HCT116 (cell line): ENCODE measurements around the gene ADCY6. TPM values are rescaled to one million over a fixed set of nuclear protein-coding genes. Genes with fewer than 3 reads are reported as not detected.

Experiments used
- ATAC-seq: fragments of 200-7000 bp; cut with Tn5 transposase; 2 replicates; pipeline ENCODE4 v1.9.1; 2020; ENCODE audit warnings: mild to moderate bottlenecking, moderate library complexity
- BruUV-seq: library from RNA; stranded (reverse); fragments of 400-500 nt; replicated peaks from 2 replicates; lab custom pipeline; 2021; lab: Mats Ljungman, UMichigan
- CTCF ChIA-PET: fragments of 300-600 bp; sonication (Branson Sonifier 250); formaldehyde crosslinking; loops from one replicate; lab custom pipeline; 2021; ENCODE audit warnings: antibody characterized with exemption; lab: Charles Lee
- POLR2A ChIA-PET: fragments of 300-600, 350-600 bp; sonication (Branson Sonifier 250); formaldehyde crosslinking; loops from one replicate; lab custom pipeline; 2021; ENCODE audit warnings: antibody characterized with exemption; lab: Charles Lee
- RAD21 ChIA-PET, 2 experiments: fragments of 300-600 bp; sonication (Branson Sonifier 250); formaldehyde crosslinking; loops; one replicate each; lab custom pipeline; 2023; ENCODE audit warnings: low total read pairs in 2 of 2; ENCODE audit not compliant: uncharacterized antibody in 2 of 2, unreplicated experiment in 2 of 2, low non-redundant PET in 1 of 2; lab: Charles Lee
- DNase-seq: peaks from one replicate; pipeline ENCODE4 v3.0.0-alpha.2; 2010; ENCODE audit warnings: low read depth, low spot score
- H2AFZ ChIP-seq: fragments of 200-600 bp; shearing (Covaris generic), sonication (generic); 2 replicates; pipeline ENCODE4 v1.6.1; 2017; ENCODE audit warnings: low read depth, mixed run types, mixed read lengths, antibody characterized with exemption, low read length; ENCODE audit not compliant: poor library complexity, severe bottlenecking
- H3K27ac ChIP-seq: 2 replicates; pipeline ENCODE4 v1.5.1; 2012; ENCODE audit warnings: low read depth, low read length
- H3K27me3 ChIP-seq: fragments of 200-600 bp; sonication (generic); 2 replicates; pipeline ENCODE4 v1.6.1; 2016; ENCODE audit warnings: mixed run types, low read length, mixed read lengths; ENCODE audit not compliant: insufficient read depth
- H3K36me3 ChIP-seq, 2 experiments: fragments of 200-500 bp in 1 of 2; fragments of 200-600 bp in 1 of 2; sonication (Bioruptor generic) in 1 of 2; sonication (generic) in 1 of 2; 2 replicates each; pipeline versions ENCODE4 v1.5.1 to v1.6.1; 2014 to 2016; ENCODE audit warnings: low read length in 2 of 2, inconsistent platforms in 1 of 2, mixed read lengths in 1 of 2, mixed run types in 1 of 2; ENCODE audit not compliant: insufficient read depth in 2 of 2, control insufficient read depth in 1 of 2
- H3K4me1 ChIP-seq, 2 experiments: fragments of 200-600 bp in 1 of 2; sonication (generic) in 1 of 2; 2 replicates each; pipeline versions ENCODE4 v1.5.1 to v1.6.1; 2012 to 2017; ENCODE audit warnings: low read length in 2 of 2, inconsistent platforms in 1 of 2, mild to moderate bottlenecking in 1 of 2, mixed read lengths in 1 of 2, mixed run types in 1 of 2, moderate library complexity in 1 of 2; ENCODE audit not compliant: insufficient read depth in 2 of 2, control insufficient read depth in 1 of 2
- H3K4me2 ChIP-seq: fragments of 200-600 bp; sonication (generic); 2 replicates; pipeline ENCODE4 v1.6.1; 2017; ENCODE audit warnings: mixed run types, low read length, mixed read lengths
- H3K4me3 ChIP-seq, 2 experiments: fragments of 200-600 bp in 1 of 2; sonication (generic) in 1 of 2; replicated peaks in 1 of 2; 2 replicates each; pipeline ENCODE4 v1.5.1; 2011 to 2016; ENCODE audit warnings: low read length in 2 of 2, control low read depth in 1 of 2, low read depth in 1 of 2, mild to moderate bottlenecking in 1 of 2, mixed read lengths in 1 of 2, mixed run types in 1 of 2
- H3K79me2 ChIP-seq: fragments of 200-600 bp; sonication (generic); 2 replicates; pipeline ENCODE4 v1.6.1; 2017; ENCODE audit warnings: mild to moderate bottlenecking, mixed run types, low read length, moderate library complexity, mixed read lengths; ENCODE audit not compliant: insufficient read depth
- H3K9ac ChIP-seq: fragments of 200-600 bp; sonication (generic); 2 replicates; pipeline ENCODE4 v1.6.1; 2016; ENCODE audit warnings: low read length, mixed read lengths
- H3K9me2 ChIP-seq: fragments of 200-600 bp; sonication (generic), shearing (Covaris generic); 2 replicates; pipeline ENCODE4 v1.6.1; 2017; ENCODE audit warnings: mixed run types, mild to moderate bottlenecking, moderate library complexity; ENCODE audit not compliant: insufficient read depth
- H3K9me3 ChIP-seq, 2 experiments: fragments of 200-500 bp in 1 of 2; fragments of 200-600 bp in 1 of 2; sonication (Bioruptor generic) in 1 of 2; sonication (generic) in 1 of 2; 2 replicates each; pipeline ENCODE4 v1.6.1; 2014 to 2017; ENCODE audit warnings: low read length in 2 of 2, mixed read lengths in 2 of 2, inconsistent platforms in 1 of 2, low read depth in 1 of 2, mild to moderate bottlenecking in 1 of 2, mixed run types in 1 of 2, moderate library complexity in 1 of 2; ENCODE audit not compliant: control insufficient read depth in 1 of 2, insufficient read depth in 1 of 2
- H4K20me1 ChIP-seq: fragments of 200-600 bp; sonication (generic), shearing (Covaris generic); 2 replicates; pipeline ENCODE4 v1.6.1; 2017; ENCODE audit warnings: mixed run types, mild to moderate bottlenecking, moderate library complexity; ENCODE audit not compliant: insufficient read depth
- CEBPB ChIP-seq: IDR thresholded peaks from 2 replicates; pipeline ENCODE4 v1.6.1; 2012; ENCODE audit warnings: low read depth
- EGR1 ChIP-seq: IDR thresholded peaks from 2 replicates; pipeline ENCODE4 v1.6.1; 2012; ENCODE audit warnings: low read depth
- EZH2 ChIP-seq: fragments of 200-600 bp; sonication (generic); IDR thresholded peaks from 2 replicates; pipeline ENCODE4 v1.6.1; 2017; ENCODE audit warnings: antibody characterized with exemption, mixed run types
- EZH2phosphoT487 ChIP-seq: fragments of 200-600 bp; IDR thresholded peaks from 2 replicates; pipeline ENCODE4 v1.6.1; 2018; ENCODE audit warnings: antibody characterized with exemption, borderline replicate concordance
- FOSL1 ChIP-seq: IDR thresholded peaks from 2 replicates; pipeline ENCODE4 v1.6.1; 2012; ENCODE audit warnings: low read depth
- JUND ChIP-seq: IDR thresholded peaks from 2 replicates; pipeline ENCODE4 v1.6.1; 2012
- POLR2A ChIP-seq: IDR thresholded peaks from 2 replicates; pipeline ENCODE4 v1.7.0; 2011; ENCODE audit warnings: borderline replicate concordance; ENCODE audit not compliant: insufficient read depth, insufficient read length; ENCODE audit errors: extremely low read depth
- POLR2AphosphoS5 ChIP-seq: IDR thresholded peaks from 2 replicates; pipeline ENCODE4 v1.6.1; 2011; ENCODE audit warnings: mild to moderate bottlenecking, low read depth, low read length, moderate library complexity
- RAD21 ChIP-seq: IDR thresholded peaks from 2 replicates; pipeline ENCODE4 v1.6.1; 2012; ENCODE audit warnings: low read depth, mild to moderate bottlenecking
- SP1 ChIP-seq: IDR thresholded peaks from 2 replicates; pipeline ENCODE4 v1.6.1; 2012; ENCODE audit warnings: low read depth
- TCF7L2 ChIP-seq: IDR thresholded peaks from 2 replicates; pipeline ENCODE4 v1.7.0; 2011; ENCODE audit warnings: borderline replicate concordance, inconsistent platforms; ENCODE audit not compliant: insufficient read depth, insufficient read length; ENCODE audit errors: extremely low read depth
- YY1 ChIP-seq: IDR thresholded peaks from 2 replicates; pipeline ENCODE4 v1.6.1; 2011; ENCODE audit warnings: low read length, low read depth, moderate library complexity, mild to moderate bottlenecking; ENCODE audit not compliant: insufficient replicate concordance; ENCODE audit errors: extremely low read depth
- ZBTB33 ChIP-seq: IDR thresholded peaks from 2 replicates; pipeline ENCODE4 v1.6.1; 2011; ENCODE audit warnings: mild to moderate bottlenecking, low read length, moderate library complexity; ENCODE audit not compliant: insufficient replicate concordance; ENCODE audit errors: extremely low read depth
- ZFX ChIP-seq: fragments of 450-650 bp; IDR thresholded peaks from 2 replicates; pipeline ENCODE4 v1.6.1; 2017
- intact Hi-C: fragments of 100-400 bp; cut with micrococcal nuclease; formaldehyde crosslinking; loops from 2 replicates; pipeline ENCODE4 v1.10.0; 2022
- total RNA-seq: library from RNA; stranded (reverse); gene quantifications from one replicate; pipeline ENCODE4 v1.2.1, GENCODE V29; 2021; ENCODE audit not compliant: unreplicated experiment
- TF ChIP-seq, protein P1 (sequence below), 3 experiments: fragments of 200-600 bp in 1 of 3; sonication (generic) in 1 of 3; IDR thresholded peaks in 2 of 3; conservative IDR thresholded peaks in 1 of 3; 2 replicates each; pipeline ENCODE4 v1.5.1; 2012 to 2017; ENCODE audit warnings: low read depth in 2 of 3, low read length in 2 of 3, antibody characterized with exemption in 1 of 3, borderline replicate concordance in 1 of 3, control low read depth in 1 of 3, mild to moderate bottlenecking in 1 of 3, mixed read lengths in 1 of 3, mixed run types in 1 of 3, moderate library complexity in 1 of 3; ENCODE audit not compliant: insufficient read depth in 1 of 3

The ADCY6 gene
- total RNA-seq, 1 experiment from 2014 or later = 24.9 TPM

- ChIA-PET CTCF (interaction anchor here (0.6 to 2.0 kb wide), 4 partner anchors 28 to 244 kb away, joined by 3 to 10 read pairs (median 4); no protein-coding TSS in a partner anchor), POLR2A (interaction anchor here (0.6 to 1.4 kb wide), 7 partner anchors 8 to 436 kb away, joined by 3 to 6 read pairs (median 3); no protein-coding TSS in a partner anchor), RAD21 (interaction anchor here (0.6 to 1.6 kb wide), 2 partner anchors 37 to 669 kb away, joined by 5 read pairs; no protein-coding TSS in a partner anchor)
- Histone ChIP-seq H3K79me2 (peaks cover 23% of the 10 kb centered on the region), H3K9me3 (no peaks in the 10 kb centered on the region), H3K36me3 (no peaks in the 10 kb centered on the region), H2AFZ (peak overlapping the region; percentile 61), H3K9me2 (no peaks in the 10 kb centered on the region), H3K4me2 (peak overlapping the region; percentile 95), H3K27me3 (no peaks in the 10 kb centered on the region), H3K4me3 (peak overlapping the region; percentile 80 to 90), H3K4me1 (peaks cover 14 to 26% of the 10 kb centered on the region in 2 experiments), H4K20me1 (no peaks in the 10 kb centered on the region), H3K27ac (peak overlapping the region; percentile 72; the same call in 1 of the 2 replicates), H3K9ac (peak overlapping the region; percentile 81)
- intact Hi-C loops = no loop called here
- TF ChIP-seq CEBPB = no peak
- TF ChIP-seq EGR1 = no peak
- TF ChIP-seq FOSL1 = no peak
- TF ChIP-seq JUND = no peak
- no peak for DNase-seq
- no peak for ATAC-seq
- BruUV-seq = TSS peak; percentile 64
Observed at GRCh38 chr12:48789858-48790326, 1.0 kb upstream of the ADCY6 start.

DNA sequence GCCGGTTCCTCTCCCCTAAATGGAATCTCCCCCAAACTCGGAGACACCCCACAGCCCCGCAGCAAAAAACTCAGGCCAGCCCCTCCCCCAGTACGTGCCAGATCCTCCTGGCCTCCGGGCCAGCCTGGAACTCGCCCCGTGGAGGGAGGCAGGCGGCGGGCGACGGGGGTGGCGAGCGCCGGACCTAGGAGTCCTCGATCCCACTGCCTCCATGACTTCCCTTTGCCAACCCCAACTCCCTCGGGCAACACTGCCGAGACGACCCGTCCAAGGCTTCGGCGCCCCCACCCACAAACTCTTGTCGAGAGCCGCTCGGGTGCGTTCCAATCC is 400 bp downstream of the ADCY6 start:
- ATAC-seq = peak; percentile 41
- RAD21 ChIA-PET = interaction anchor here in 1 of 2 experiments (1.6 kb wide), 1 partner anchor 35 kb away, joined by 5 read pairs; no protein-coding TSS in a partner anchor
- Histone ChIP-seq H3K4me2 (peak overlapping the region; percentile 95), H2AFZ (no peak overlapping the region), H3K4me3 (peak overlapping the region; percentile 80 to 90), H3K79me2 (peaks cover 23% of the 10 kb centered on the region), H3K27ac (peak overlapping the region; percentile 72), H3K9me2 (no peaks in the 10 kb centered on the region), H3K36me3 (no peaks in the 10 kb centered on the region), H3K9ac (peak overlapping the region; percentile 81), H4K20me1 (no peaks in the 10 kb centered on the region), H3K27me3 (no peaks in the 10 kb centered on the region), H3K9me3 (no peaks in the 10 kb centered on the region), H3K4me1 (peaks cover 14 to 25% of the 10 kb centered on the region in 2 experiments)
- intact Hi-C loops = no loop called here
- BruUV-seq = no TSS peak
- TF ChIP-seq ZBTB33 (no peak), JUND (no peak), EZH2phosphoT487 (no peak), RAD21 (no peak), YY1 (no peak), POLR2AphosphoS5 (no peak), POLR2A (no peak), SP1 (no peak), CEBPB (no peak), ZFX (no peak), TCF7L2 (no peak), EZH2 (no peak)
- TF ChIP-seq, protein P1, sequence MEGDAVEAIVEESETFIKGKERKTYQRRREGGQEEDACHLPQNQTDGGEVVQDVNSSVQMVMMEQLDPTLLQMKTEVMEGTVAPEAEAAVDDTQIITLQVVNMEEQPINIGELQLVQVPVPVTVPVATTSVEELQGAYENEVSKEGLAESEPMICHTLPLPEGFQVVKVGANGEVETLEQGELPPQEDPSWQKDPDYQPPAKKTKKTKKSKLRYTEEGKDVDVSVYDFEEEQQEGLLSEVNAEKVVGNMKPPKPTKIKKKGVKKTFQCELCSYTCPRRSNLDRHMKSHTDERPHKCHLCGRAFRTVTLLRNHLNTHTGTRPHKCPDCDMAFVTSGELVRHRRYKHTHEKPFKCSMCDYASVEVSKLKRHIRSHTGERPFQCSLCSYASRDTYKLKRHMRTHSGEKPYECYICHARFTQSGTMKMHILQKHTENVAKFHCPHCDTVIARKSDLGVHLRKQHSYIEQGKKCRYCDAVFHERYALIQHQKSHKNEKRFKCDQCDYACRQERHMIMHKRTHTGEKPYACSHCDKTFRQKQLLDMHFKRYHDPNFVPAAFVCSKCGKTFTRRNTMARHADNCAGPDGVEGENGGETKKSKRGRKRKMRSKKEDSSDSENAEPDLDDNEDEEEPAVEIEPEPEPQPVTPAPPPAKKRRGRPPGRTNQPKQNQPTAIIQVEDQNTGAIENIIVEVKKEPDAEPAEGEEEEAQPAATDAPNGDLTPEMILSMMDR (IDR thresholded peaks at IDR 0.05 in 2 of 3, conservative IDR thresholded peaks at IDR 0.05 in 1 of 3; ENCODE audit: borderline replicate concordance in 1 of 3, insufficient read depth in 1 of 3, low read depth in 2 of 3, low read length in 2 of 3) = no peak
- POLR2A ChIA-PET = interaction anchor here (1.4 kb wide), 2 partner anchors 18 to 27 kb away, joined by 3 to 4 read pairs; no protein-coding TSS in a partner anchor
- DNase-seq = no peak
- CTCF ChIA-PET = interaction anchor here (1.0 to 2.0 kb wide), 2 partner anchors 27 to 35 kb away, joined by 3 to 10 read pairs; no protein-coding TSS in a partner anchor
